Measurements from ENCODE around the gene KCNQ1.

DNA sequence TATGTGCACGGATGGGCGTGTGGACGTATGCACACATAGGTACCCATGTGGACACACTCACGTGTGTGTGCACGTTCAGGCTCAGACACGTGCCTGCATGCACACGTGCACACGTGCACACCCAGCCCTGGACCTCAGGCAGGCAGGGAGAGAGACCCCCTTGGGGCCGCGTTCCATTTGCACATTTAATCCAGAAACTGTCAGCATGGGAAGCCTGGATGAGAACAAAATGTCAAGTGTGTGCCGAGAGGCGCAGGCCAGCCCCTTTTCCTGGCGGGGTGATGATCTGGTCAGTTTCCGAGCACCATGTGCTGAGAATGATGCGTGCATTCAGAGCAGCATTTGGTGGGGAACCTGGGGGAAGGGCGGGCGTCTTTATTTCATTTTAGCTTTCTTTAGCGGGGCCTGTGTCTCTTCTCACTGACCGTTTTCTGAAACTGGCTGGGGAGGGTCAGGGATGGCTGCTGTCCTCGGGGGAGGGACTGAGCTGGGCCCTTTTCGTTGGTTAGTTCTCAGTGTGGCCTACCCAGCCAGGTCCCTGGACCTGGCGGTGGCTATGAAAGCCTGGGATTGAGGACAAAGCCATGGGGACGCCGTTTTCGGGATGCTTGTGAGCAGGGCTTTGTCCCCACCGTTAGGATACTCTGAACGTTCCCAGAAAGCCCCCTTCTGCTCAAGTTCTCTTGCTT, 96.3 kb downstream of the KCNQ1 start:
- TF ChIP-seq CTCF (IDR thresholded peaks at IDR 0.05; ENCODE audit: low read length) (no peak), EZH2 (IDR thresholded peaks at IDR 0.05; ENCODE audit: borderline replicate concordance, low read length) (no peak)
